BE2C (cell line): ENCODE measurements around the gene ANKRD13D.
A peak's percentile ranks its signal among the peaks of the same experiment; 100 is the strongest.

Experiments
- DNase-seq: peaks from one replicate; pipeline ENCODE4 v3.0.0-alpha.2; 2020
- H3K27me3 ChIP-seq: fragments of 250-450 bp; sonication (Bioruptor Pico); 2 replicates; pipeline ENCODE4 v1.5.1; 2020; ENCODE audit warnings: mild to moderate bottlenecking
- H3K36me3 ChIP-seq: fragments of 250-450 bp; sonication (Bioruptor Pico); 2 replicates; pipeline ENCODE4 v1.5.1; 2020; ENCODE audit warnings: mild to moderate bottlenecking
- H3K4me1 ChIP-seq: fragments of 250-450 bp; sonication (Bioruptor Pico); 2 replicates; pipeline ENCODE4 v1.5.1; 2020
- H3K4me3 ChIP-seq: 2 replicates; pipeline ENCODE4 v1.5.1; 2011; ENCODE audit warnings: low read depth, low read length
- H3K9me3 ChIP-seq: fragments of 250-450 bp; sonication (Bioruptor Pico); 2 replicates; pipeline ENCODE4 v1.5.1; 2020
- TF ChIP-seq, protein P1 (sequence below): IDR thresholded peaks from 2 replicates; pipeline ENCODE4 v1.5.1; 2012; ENCODE audit warnings: mild to moderate bottlenecking, low read depth, low read length

Gene ANKRD13D

DNA sequence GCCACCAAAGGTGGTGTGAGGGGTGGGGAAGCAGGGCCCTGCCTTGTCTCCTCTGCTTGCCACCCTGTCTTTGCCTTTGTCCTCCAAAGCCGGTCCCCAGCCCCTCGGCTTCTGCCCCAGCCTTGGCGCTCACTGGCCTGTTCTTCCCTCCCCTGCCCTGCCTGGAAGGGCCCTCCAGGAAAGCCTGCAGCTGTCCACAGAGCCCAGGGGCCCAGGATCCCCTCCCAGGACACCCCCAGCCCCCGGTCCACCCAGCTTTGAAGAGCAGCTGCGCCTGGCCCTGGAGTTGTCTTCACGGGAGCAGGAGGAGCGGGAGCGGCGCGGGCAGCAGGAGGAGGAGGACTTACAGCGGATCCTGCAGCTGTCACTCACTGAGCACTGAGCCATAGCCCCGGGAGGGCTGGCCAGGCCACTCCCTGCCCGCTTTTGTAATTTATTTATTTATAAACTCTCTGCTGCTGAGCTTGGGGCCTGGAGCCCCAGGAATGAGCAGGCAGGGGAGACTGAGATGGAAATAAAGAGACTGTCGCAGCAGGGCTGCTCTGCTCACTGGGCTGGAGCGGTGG is 12.9 kb downstream of the ANKRD13D start:
- TF ChIP-seq, protein P1, sequence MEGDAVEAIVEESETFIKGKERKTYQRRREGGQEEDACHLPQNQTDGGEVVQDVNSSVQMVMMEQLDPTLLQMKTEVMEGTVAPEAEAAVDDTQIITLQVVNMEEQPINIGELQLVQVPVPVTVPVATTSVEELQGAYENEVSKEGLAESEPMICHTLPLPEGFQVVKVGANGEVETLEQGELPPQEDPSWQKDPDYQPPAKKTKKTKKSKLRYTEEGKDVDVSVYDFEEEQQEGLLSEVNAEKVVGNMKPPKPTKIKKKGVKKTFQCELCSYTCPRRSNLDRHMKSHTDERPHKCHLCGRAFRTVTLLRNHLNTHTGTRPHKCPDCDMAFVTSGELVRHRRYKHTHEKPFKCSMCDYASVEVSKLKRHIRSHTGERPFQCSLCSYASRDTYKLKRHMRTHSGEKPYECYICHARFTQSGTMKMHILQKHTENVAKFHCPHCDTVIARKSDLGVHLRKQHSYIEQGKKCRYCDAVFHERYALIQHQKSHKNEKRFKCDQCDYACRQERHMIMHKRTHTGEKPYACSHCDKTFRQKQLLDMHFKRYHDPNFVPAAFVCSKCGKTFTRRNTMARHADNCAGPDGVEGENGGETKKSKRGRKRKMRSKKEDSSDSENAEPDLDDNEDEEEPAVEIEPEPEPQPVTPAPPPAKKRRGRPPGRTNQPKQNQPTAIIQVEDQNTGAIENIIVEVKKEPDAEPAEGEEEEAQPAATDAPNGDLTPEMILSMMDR: no peak
- H3K4me3 ChIP-seq: no peak overlapping the region
- no peaks in the 10 kb centered on the region for H3K9me3 ChIP-seq
- peaks cover 14% of the 10 kb centered on the region for H3K4me1 ChIP-seq
- peak; percentile 69 for DNase-seq
- H3K27me3 ChIP-seq: no peaks in the 10 kb centered on the region
- H3K36me3 ChIP-seq: peaks cover 25% of the 10 kb centered on the region

GRCh38 chr11:67302571-67303131 is 13.5 kb downstream of the ANKRD13D start:
- Histone ChIP-seq H3K36me3 (peaks cover 23% of the 10 kb centered on the region), H3K27me3 (no peaks in the 10 kb centered on the region), H3K4me3 (no peak overlapping the region), H3K9me3 (no peaks in the 10 kb centered on the region), H3K4me1 (peaks cover 14% of the 10 kb centered on the region)
- no peak for DNase-seq
- TF ChIP-seq, protein P1: no peak

DNA sequence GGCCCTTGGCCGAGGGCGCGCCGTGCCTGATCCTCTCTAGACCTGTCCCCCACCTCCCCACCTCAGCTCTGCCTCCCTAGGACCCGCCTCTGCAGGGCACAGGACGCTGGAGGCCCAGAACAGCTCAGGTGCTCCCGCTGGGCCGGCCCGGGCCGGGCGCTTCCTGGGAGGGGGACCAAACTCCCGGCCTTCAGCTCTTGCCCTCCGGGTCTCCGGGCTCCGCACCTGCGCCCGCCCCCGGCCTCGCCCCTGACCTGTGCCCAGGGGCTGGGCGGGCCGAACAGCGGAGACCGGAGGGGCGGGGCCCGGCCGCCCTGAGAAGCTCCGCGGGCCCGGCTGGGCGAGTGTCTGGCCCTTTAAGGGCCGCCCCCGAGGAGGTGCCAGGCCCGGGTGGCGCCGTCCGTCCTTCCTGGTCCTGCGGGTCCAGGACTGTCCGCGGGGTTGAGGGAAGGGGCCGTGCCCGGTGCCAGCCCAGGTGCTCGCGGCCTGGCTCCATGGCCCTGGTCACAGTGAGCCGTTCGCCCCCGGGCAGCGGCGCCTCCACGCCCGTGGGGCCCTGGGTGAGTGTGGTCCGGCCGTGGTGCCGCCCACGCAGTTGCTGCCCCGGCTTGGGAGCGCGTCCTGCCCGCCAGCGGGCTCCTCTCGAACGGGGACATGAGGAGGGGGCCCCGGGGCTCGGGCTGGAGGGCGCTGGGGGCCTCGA is 14.2 kb downstream of the ANKRD13D start, which contains the start of gene SSH3:
Gene SSH3 (plus strand): TSS at position 399 of the 703 bp plus-strand sequence. CDS start 96 bp downstream, at position 495.
- no peaks in the 10 kb centered on the region for H3K27me3 ChIP-seq
- H3K4me1 ChIP-seq: peaks cover 14% of the 10 kb centered on the region
- peaks cover 23% of the 10 kb centered on the region for H3K36me3 ChIP-seq
- no peaks in the 10 kb centered on the region for H3K9me3 ChIP-seq
- H3K4me3 ChIP-seq: peak within 1 kb of the TSS; percentile 60
- no peak for DNase-seq
- TF ChIP-seq, protein P1: no peak

GRCh38 chr11:67303835-67304411 is 14.8 kb downstream of the ANKRD13D start:
- DNase-seq: no peak
- Histone ChIP-seq H3K4me1 (peaks cover 14% of the 10 kb centered on the region), H3K9me3 (no peaks in the 10 kb centered on the region), H3K36me3 (peaks cover 23% of the 10 kb centered on the region), H3K27me3 (no peaks in the 10 kb centered on the region), H3K4me3 (peak overlapping the region; percentile 60)
- TF ChIP-seq, protein P1: no peak

DNA sequence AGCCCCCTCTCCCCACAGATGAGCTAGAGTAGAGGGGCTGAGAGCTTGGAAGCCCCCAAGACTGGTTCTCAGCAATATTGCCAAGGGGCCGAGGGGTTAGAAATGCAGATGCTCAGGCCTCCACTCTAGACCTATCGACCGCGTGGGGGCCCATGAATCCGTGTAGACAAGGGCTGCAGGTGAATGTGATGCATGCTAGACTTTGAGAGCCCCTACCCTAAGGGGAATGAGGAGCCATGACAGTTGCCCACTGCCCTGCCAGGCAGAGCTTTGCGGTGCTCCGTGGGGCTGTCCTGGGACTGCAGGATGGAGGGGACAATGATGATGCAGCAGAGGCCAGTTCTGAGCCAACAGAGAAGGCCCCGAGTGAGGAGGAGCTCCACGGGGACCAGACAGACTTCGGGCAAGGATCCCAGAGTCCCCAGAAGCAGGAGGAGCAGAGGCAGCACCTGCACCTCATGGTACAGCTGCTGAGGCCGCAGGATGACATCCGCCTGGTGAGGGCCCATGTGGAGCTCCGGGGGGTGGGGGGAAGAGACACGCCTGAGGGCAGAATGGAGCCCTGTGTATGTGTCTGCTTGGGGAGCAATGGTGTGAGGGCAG is 15.5 kb downstream of the ANKRD13D start:
- Histone ChIP-seq H3K4me3 (no peak overlapping the region), H3K9me3 (no peaks in the 10 kb centered on the region), H3K27me3 (no peaks in the 10 kb centered on the region), H3K36me3 (peaks cover 16% of the 10 kb centered on the region), H3K4me1 (peaks cover 14% of the 10 kb centered on the region)
- TF ChIP-seq, protein P1: no peak
- DNase-seq: no peak
